Lung (tissue), 12 donors: ENCODE results near the gene SLC16A13. TPM values are rescaled to one million over a fixed set of nuclear protein-coding genes. Genes with fewer than 3 reads are reported as not detected.
A peak's percentile ranks its signal among the peaks of the same experiment; 100 is the strongest.

Source experiments
- ATAC-seq: fragments of 200-7000 bp; cut with Tn5 transposase; one replicate; pipeline ENCODE4 v1.9.1; 2020; ENCODE audit warnings: moderate number of reproducible peaks; ENCODE audit not compliant: insufficient read depth, low FRiP score
- DNase-seq, 3 donors: peaks; one replicate each; pipeline ENCODE4 v3.0.0-alpha.2; 2013 to 2017
- H3K27ac ChIP-seq, 2 donors: one replicate each; pipeline ENCODE4 v1.5.1; 2013; ENCODE audit warnings: mild to moderate bottlenecking in 2 of 2, moderate library complexity in 2 of 2, control low read depth in 1 of 2, inconsistent platforms in 1 of 2, low read depth in 1 of 2, low read length in 1 of 2
- H3K27me3 ChIP-seq, 3 donors: one replicate each; pipeline ENCODE4 v1.5.1; 2013; ENCODE audit warnings: low read length in 2 of 3; ENCODE audit not compliant: control insufficient read depth in 3 of 3, insufficient read depth in 3 of 3
- H3K36me3 ChIP-seq, 4 donors: one replicate each; pipeline ENCODE4 v1.5.1; 2013; ENCODE audit warnings: low read length in 4 of 4, mild to moderate bottlenecking in 1 of 4, moderate library complexity in 1 of 4; ENCODE audit not compliant: control insufficient read depth in 4 of 4, insufficient read depth in 4 of 4
- H3K4me1 ChIP-seq, 5 donors: one replicate each; pipeline ENCODE4 v1.5.1; 2013; ENCODE audit warnings: low read length in 5 of 5, mild to moderate bottlenecking in 2 of 5, moderate library complexity in 1 of 5; ENCODE audit not compliant: control insufficient read depth in 5 of 5, insufficient read depth in 5 of 5
- H3K4me3 ChIP-seq: one replicate; pipeline ENCODE4 v1.5.1; 2013; ENCODE audit warnings: mild to moderate bottlenecking, control low read depth, moderate library complexity
- H3K9ac ChIP-seq, 2 donors: one replicate each; pipeline ENCODE4 v1.5.1; 2013; ENCODE audit warnings: low read length in 2 of 2, control low read depth in 1 of 2; ENCODE audit not compliant: insufficient read depth in 1 of 2
- H3K9me3 ChIP-seq, 4 donors: one replicate each; pipeline ENCODE4 v1.5.1; 2013; ENCODE audit warnings: low read length in 3 of 4, mild to moderate bottlenecking in 1 of 4, moderate library complexity in 1 of 4; ENCODE audit not compliant: control insufficient read depth in 4 of 4, insufficient read depth in 3 of 4
- CTCF ChIP-seq: IDR thresholded peaks from 2 replicates; pipeline ENCODE4 v1.5.1; 2012; ENCODE audit warnings: mild to moderate bottlenecking; ENCODE audit errors: control extremely low read depth, extremely low read depth
- WGBS, 2 donors: extraction: QIAGEN DNeasy Blood & Tissue Kit; methylation state at CpG; one replicate each; pipeline ENCODE4 v1.1.7; 2013; 5-methylcytosine and 5-hydroxymethylcytosine counted together
- polyA plus RNA-seq, 2 donors: library from polyadenylated mRNA; stranded (reverse); fragments of 200-250 nt; gene quantifications; one replicate each; pipeline ENCODE4 v1.2.1, GENCODE V29; 2013
- total RNA-seq, 2 donors: library from RNA; depleted of rRNA in 1 of 2; stranded (reverse); fragments of >200 nt in 1 of 2; gene quantifications; one replicate each; pipeline ENCODE4 v1.2.1, GENCODE V29; 2014 to 2021
- donor health status: control.
- donor health status: control.
- donor health status: Bipolar disorder and iron deficiency.
- donor health status: healthy.
- donor health status: DM: yes; HTN: yes; CAD: no.

Gene SLC16A13
- total and polyA plus RNA-seq, 4 donors, result 1.3 to 23.6 (median 6.3) TPM

- peaks cover 0 to 2% (median 0%) of the 10 kb centered on the region in 5 donors for H3K4me1 ChIP-seq
- 74 to 75% methylated on average over 10 of the region's 10 CpGs for WGBS, 2 donors
- H3K4me3 ChIP-seq, result no peak overlapping the region
- H3K27me3 ChIP-seq, result peaks cover 0 to 6% (median 0%) of the 10 kb centered on the region in 3 donors
- no peak for DNase-seq
- H3K9me3 ChIP-seq, result no peaks in the 10 kb centered on the region
- ATAC-seq, result no peak
- peaks cover 10 to 49% (median 25%) of the 10 kb centered on the region in 4 donors for H3K36me3 ChIP-seq
- H3K9ac ChIP-seq, result no peak overlapping the region
- H3K27ac ChIP-seq, result no peak overlapping the region
- TF ChIP-seq CTCF, result peak; percentile 3
Measured at GRCh38 chr17:7001318-7001961, 34.4 kb upstream of the SLC16A13 start.

- ATAC-seq, result no peak
- Histone ChIP-seq H3K27me3 (no peaks in the 10 kb centered on the region), H3K4me3 (no peak overlapping the region), H3K9me3 (no peaks in the 10 kb centered on the region), H3K4me1 (no peaks in the 10 kb centered on the region), H3K9ac (no peak overlapping the region), H3K27ac (no peak overlapping the region), H3K36me3 (peaks cover 10 to 50% (median 25%) of the 10 kb centered on the region in 4 donors)
- no peak for TF ChIP-seq CTCF
- 91 to 92% methylated on average over 6 of the region's 6 CpGs for WGBS, 2 donors
- no peak for DNase-seq
Measured at GRCh38 chr17:7002288-7003047, 33.3 kb upstream of the SLC16A13 start.

GRCh38 chr17:7003745-7004144 lies 32.1 kb upstream of the SLC16A13 start:
- 96 to 97% methylated on average over 2 of the region's 2 CpGs for WGBS, 2 donors
- ATAC-seq (no peak), DNase-seq (no peak)
- no peak overlapping the region for H3K9ac ChIP-seq
- no peak for TF ChIP-seq CTCF
- H3K4me3 ChIP-seq, result no peak overlapping the region
- no peak overlapping the region for H3K27ac ChIP-seq
- no peaks in the 10 kb centered on the region for H3K27me3 ChIP-seq
- H3K36me3 ChIP-seq, result peaks cover 10 to 44% (median 23%) of the 10 kb centered on the region in 4 donors
- no peaks in the 10 kb centered on the region for H3K9me3 ChIP-seq
- H3K4me1 ChIP-seq, result no peaks in the 10 kb centered on the region
